GM18951 (cell line): Measurements from ENCODE around the gene MAFF.

ENCODE experiments used
- POLR2A ChIP-seq: IDR thresholded peaks from 4 replicates; pipeline ENCODE4 v1.6.1; 2011; ENCODE audit warnings: mild to moderate bottlenecking; ENCODE audit not compliant: insufficient read length, insufficient read depth; ENCODE audit errors: extremely low read depth
- in situ Hi-C: fragments of 300-500 bp; cut with MboI; formaldehyde crosslinking; loops from one replicate; pipeline ENCODE4 v1.12.0; 2022; ENCODE audit warnings: low sequenced_read_pairs, mixed read lengths, inconsistent platforms; ENCODE audit not compliant: unreplicated experiment

MAFF gene

GRCh38 chr22:38259370-38259769 lies 57.6 kb downstream of the MAFF start:
- no peak for TF ChIP-seq POLR2A
- in situ Hi-C loops = no loop called here

DNA sequence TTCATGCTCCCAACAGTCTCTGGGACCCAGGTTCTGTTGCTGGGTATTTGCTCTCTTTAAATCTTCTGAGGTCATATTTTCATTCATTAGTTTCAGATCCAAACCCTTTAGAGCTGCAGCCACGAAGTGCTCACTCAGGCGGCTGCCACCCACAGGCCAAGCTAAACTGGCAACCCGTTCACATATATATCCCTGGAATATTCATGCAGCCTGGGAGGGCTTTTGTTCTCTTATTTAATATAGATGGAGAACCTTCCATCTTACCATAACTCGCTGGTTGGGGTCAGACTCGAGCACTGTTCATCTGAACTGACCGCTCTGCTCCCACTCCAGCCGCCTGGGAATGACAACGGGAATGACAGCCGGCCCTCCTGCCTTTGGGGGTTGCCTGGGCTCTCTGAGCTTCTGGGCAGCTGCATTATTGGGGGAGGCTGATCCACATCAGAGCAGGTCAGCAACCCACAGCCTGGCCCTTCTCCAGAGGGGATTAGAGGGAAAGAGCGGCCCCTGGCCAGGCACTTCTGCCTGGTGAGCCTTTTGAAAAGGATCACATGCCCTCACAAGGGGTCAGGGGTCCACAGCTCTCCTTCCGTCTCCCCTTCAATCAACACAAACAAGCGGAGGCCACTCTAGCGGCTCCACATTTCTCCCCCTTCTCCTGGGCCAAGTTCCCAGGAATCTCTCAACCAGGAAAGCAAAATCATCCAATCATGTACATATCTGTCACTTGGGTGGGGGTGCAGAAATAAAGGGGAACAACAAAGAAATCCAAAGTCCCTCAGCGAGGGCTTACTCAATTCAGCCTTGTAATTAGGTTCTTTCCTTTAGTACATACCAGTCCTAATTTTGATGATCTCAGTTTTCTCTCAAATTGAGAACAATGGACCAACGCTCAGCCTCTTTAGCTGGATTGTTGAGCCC lies 59.2 kb downstream of the MAFF start:
- in situ Hi-C loops = no loop called here
- TF ChIP-seq POLR2A = no peak

GRCh38 chr22:38262051-38262795 lies 60.4 kb downstream of the MAFF start:
- TF ChIP-seq POLR2A = no peak

GRCh38 chr22:38264322-38264843 lies 62.6 kb downstream of the MAFF start:
- in situ Hi-C loops = no loop called here
- TF ChIP-seq POLR2A = no peak

More at GRCh38 chr22:38262051-38262795, 60.4 kb downstream of the MAFF start:
- in situ Hi-C loops = no loop called here
